AG10803 (cell line): ENCODE measurements around the gene ZNF142.

Experiments
- DNase-seq: peaks from one replicate; pipeline ENCODE4 v3.0.0; 2010; ENCODE audit warnings: low read depth
- H3K4me3 ChIP-seq: 2 replicates; pipeline ENCODE4 v1.5.1; 2011; ENCODE audit warnings: mild to moderate bottlenecking, low read length, control low read depth
- TF ChIP-seq, protein P1 (sequence below): conservative IDR thresholded peaks from 2 replicates; pipeline ENCODE4 v1.5.1; 2011; ENCODE audit warnings: mild to moderate bottlenecking, low read length, control low read depth, inconsistent platforms

Gene ZNF142

DNA sequence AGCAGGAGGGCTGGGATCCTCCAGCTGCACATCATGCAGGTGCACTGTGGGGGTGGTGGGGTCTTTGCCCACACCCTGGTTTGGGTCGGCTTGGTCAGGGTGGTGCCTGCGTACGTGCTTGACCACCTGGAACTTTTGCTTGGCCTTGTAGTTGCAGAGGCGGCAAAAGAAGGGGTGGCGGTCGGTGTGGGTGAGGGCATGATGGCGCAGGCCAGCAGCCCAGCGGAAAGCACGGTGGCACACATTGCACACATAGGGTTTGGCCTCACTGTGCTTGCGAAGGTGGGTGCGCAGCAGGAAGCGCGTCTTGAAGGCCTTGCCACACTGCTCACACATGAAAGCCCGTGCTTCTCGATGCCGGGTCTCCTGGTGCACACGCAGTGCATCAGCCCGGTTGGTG lies 21.1 kb downstream of the ZNF142 start:
- H3K4me3 ChIP-seq, result no peak overlapping the region
- TF ChIP-seq, protein P1, sequence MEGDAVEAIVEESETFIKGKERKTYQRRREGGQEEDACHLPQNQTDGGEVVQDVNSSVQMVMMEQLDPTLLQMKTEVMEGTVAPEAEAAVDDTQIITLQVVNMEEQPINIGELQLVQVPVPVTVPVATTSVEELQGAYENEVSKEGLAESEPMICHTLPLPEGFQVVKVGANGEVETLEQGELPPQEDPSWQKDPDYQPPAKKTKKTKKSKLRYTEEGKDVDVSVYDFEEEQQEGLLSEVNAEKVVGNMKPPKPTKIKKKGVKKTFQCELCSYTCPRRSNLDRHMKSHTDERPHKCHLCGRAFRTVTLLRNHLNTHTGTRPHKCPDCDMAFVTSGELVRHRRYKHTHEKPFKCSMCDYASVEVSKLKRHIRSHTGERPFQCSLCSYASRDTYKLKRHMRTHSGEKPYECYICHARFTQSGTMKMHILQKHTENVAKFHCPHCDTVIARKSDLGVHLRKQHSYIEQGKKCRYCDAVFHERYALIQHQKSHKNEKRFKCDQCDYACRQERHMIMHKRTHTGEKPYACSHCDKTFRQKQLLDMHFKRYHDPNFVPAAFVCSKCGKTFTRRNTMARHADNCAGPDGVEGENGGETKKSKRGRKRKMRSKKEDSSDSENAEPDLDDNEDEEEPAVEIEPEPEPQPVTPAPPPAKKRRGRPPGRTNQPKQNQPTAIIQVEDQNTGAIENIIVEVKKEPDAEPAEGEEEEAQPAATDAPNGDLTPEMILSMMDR, result no peak
- DNase-seq, result no peak

DNA sequence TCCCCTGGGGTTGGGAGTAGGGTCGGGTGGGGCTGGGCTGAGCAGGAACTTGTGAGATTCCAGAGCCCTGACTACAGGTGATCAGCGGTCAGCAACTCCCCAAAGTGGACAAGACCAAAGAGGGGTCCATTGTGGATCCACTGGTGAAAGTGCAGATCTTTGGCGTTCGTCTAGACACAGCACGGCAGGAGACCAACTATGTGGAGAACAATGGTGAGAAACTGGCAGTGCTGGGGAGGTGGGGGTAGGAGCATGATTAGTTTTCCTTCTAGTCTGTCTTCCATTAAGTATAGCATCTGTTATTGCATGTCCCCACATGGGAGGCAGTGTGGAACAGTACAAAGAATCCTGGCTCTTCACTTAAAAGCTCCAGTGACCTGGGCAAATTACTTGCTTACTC lies 23.7 kb downstream of the ZNF142 start:
- TF ChIP-seq, protein P1, result no peak
- no peak for DNase-seq

DNA sequence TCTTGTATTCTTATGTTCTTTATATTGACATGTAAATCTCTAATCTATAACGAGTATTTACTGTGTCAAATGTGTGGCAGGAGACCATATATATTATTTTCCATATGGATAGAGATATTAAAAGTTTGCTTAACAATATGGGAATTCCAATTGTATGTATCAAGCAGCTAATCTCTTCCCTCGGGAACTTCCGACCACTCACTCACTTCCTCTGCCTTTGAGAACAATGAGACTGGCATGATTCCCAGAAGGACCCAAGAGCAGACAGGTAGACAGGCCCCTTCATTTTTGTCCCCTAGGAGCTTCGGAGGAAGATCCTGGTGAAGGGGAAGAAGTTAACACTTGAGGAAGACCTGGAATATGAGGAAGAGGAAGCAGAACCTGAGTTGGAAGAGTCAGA lies 27.6 kb downstream of the ZNF142 start:
- TF ChIP-seq, protein P1, result no peak
- H3K4me3 ChIP-seq, result no peak overlapping the region
- DNase-seq, result no peak

More for the DNA sequence above, 23.7 kb downstream of the ZNF142 start:
- no peak overlapping the region for H3K4me3 ChIP-seq

DNA sequence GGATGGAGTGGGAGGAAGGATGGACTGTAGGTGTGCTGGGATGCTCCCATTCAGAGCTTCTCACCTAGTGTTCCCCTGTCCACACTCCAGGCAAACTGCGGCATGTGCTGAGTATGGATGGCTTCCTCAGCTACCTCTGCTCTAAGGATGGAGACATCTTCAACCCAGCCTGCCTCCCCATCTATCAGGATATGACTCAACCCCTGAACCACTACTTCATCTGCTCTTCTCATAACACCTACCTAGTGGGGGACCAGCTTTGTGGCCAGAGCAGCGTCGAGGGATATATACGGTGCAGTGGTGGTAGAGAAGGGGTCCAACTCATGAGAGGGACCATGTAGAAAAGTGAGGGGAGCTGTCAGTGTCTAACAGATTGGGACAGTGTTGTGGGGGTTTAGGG lies 31.5 kb downstream of the ZNF142 start:
- no peak overlapping the region for H3K4me3 ChIP-seq
- DNase-seq, result no peak
- TF ChIP-seq, protein P1, result no peak

DNA sequence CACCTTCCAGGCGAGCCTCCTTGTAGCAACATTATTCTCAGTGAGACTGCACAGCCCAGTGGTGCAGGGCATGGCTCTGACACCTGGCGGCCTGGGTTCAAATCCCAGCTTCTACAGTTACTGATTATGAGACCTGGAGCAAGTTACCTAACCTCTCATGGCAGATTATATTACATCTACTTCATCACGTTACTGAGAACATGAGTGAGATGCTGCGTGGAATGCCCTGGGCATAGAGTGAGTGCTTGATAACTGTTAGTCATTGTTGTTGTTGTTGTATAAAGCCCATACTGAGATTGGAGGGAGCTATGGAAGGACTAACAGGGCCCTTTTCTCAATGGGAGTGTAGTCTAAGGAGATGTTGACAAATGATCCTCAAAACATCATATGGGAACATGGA lies 33.1 kb downstream of the ZNF142 start:
- no peak overlapping the region for H3K4me3 ChIP-seq
- TF ChIP-seq, protein P1, result no peak
- no peak for DNase-seq

DNA sequence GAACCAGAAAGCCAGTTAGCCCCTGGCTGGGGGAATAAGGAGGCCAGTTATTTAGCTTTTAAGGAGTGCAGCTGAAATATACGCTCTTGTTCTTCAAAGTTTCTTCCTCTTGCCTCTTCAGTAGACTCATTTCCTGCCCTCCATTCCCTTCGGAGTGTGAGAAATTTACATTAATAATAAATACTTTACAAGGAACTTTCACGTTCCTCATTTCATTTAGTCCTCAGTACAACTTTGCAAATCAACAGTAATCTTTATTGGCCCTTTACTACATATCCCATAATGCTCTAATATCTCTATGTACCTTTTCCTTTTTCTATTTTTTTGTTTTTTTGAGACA lies 36.1 kb downstream of the ZNF142 start:
- DNase-seq, result no peak
- TF ChIP-seq, protein P1, result no peak
- H3K4me3 ChIP-seq, result no peak overlapping the region

DNA sequence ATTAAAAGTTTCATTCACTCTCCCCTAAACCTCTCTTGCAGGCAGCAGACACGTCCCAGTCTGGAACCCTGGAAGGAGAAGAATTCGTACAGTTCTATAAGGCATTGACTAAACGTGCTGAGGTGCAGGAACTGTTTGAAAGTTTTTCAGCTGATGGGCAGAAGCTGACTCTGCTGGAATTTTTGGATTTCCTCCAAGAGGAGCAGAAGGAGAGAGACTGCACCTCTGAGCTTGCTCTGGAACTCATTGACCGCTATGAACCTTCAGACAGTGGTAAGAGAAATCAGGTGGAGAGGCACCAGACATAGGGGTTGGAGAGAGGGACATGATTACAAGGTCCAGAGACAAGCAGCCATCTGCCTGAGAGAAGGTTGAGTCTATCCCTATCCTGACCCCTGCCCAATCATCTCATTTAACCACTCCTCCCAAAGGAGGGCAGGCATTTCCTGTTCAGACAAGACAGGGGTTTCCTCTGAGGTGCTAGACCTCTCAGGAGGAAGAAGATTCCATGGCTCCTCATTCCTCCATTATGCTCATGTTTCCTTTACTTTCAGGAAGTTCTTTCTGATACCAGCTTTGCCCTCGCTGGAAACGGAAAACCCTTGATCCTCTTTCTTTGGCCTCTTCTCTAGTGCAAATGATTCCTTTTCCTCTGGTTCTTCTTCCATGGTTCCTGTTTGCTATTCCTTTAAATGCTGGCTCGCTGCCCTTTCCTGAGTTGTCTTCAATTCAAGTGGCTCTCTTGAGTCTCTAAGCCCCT lies 36.6 kb downstream of the ZNF142 start:
- TF ChIP-seq, protein P1, result no peak
- DNase-seq, result peak; percentile 25
- no peak overlapping the region for H3K4me3 ChIP-seq
